ENCODE data around the gene MROH9.

DNA sequence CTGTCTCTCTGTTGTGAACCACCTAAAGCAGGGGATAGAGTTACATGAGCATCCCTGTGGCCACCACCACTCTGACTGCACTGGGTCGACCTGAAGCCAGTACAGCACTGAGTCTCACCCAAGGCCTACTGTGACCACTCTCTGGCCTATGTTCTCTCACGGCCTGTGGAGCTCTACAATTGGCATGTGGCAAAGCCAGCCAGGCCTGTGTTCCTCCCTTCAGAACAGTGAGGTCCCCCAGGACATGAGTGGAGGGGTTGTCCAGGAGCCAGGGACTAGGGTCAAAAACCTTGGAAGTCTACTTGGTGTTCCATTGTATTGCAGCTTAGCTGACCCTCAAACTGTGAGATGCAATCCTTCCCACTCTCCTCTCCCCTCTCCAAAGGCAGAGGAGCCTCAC is 112.7 kb downstream of the MROH9 start:
- no peak for TF ChIP-seq EZH2 (IDR thresholded peaks at IDR 0.05)
- TF ChIP-seq POLR2AphosphoS5 (IDR thresholded peaks at IDR 0.05; ENCODE audit: borderline replicate concordance, low read depth, low read length): no peak

All from SK-N-MC (cell line).